Measurements from ENCODE around the gene FGF1. TPM values are rescaled to one million over a fixed set of nuclear protein-coding genes. Genes with fewer than 3 reads are reported as not detected.

Gene FGF1
- total and polyA plus RNA-seq, 7 donors: 0.60 to 5.4 (median 2.0) TPM

DNA sequence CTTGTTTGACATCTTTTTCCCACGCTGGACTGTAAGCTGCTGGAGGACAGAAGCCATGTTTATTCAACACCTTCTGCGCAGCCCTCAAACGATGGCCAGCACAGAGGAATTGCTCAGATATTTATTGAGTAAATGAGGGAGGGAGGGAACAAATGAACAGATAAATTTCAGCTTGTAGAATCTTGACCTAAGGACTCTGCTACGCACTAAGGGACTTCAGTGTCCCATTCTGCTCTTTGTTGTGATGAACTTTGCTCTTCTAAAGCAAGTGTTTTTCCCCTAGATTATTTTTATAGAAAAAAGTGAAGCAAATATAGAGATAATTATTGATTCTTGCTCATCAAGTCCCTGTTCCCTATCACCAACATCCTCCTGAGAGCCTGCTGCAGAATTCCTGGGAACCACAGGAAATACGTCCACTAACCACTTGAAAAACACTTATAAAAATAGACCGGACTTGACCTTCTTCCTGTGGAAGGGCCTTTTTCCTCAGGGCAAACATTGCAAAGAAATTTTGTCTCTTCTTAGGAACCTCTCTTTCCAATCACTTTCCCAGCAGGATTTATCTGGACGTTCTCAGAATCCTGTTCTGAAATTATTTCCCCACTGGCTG, 54.9 kb downstream of the FGF1 start:
- H3K36me3 ChIP-seq: no peaks in the 10 kb centered on the region
- DNase-seq: no peak
- intact Hi-C loops (cut with DNase I): no loop called here
- H3K4me3 ChIP-seq: no peak overlapping the region
- 84 to 87% methylated on average over 7 of the region's 7 CpGs for WGBS, 2 donors
- no peak overlapping the region for H3K27ac ChIP-seq
- TF ChIP-seq, protein P1, sequence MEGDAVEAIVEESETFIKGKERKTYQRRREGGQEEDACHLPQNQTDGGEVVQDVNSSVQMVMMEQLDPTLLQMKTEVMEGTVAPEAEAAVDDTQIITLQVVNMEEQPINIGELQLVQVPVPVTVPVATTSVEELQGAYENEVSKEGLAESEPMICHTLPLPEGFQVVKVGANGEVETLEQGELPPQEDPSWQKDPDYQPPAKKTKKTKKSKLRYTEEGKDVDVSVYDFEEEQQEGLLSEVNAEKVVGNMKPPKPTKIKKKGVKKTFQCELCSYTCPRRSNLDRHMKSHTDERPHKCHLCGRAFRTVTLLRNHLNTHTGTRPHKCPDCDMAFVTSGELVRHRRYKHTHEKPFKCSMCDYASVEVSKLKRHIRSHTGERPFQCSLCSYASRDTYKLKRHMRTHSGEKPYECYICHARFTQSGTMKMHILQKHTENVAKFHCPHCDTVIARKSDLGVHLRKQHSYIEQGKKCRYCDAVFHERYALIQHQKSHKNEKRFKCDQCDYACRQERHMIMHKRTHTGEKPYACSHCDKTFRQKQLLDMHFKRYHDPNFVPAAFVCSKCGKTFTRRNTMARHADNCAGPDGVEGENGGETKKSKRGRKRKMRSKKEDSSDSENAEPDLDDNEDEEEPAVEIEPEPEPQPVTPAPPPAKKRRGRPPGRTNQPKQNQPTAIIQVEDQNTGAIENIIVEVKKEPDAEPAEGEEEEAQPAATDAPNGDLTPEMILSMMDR (IDR thresholded peaks at IDR 0.05): no peak
- TF ChIP-seq EP300 (IDR thresholded peaks at IDR 0.05) (no peak), POLR2A (IDR thresholded peaks at IDR 0.05) (no peak), POLR2AphosphoS5 (IDR thresholded peaks at IDR 0.05) (no peak)
- no peaks in the 10 kb centered on the region for H3K27me3 ChIP-seq
- no peaks in the 10 kb centered on the region for H3K9me3 ChIP-seq
- H3K4me1 ChIP-seq: peaks cover 0 to 21% (median 7%) of the 10 kb centered on the region in 4 donors

GRCh38 chr5:142627383-142628217, 58.3 kb downstream of the FGF1 start:
- 86 to 88% methylated on average over 5 of the region's 5 CpGs for whole genome bisulfite sequencing, 2 donors
- intact Hi-C loops (cut with DNase I): no loop called here
- no peak for TF ChIP-seq EP300 (IDR thresholded peaks at IDR 0.05)
- TF ChIP-seq, protein P1 (IDR thresholded peaks at IDR 0.05): no peak
- no peak for TF ChIP-seq POLR2AphosphoS5 (IDR thresholded peaks at IDR 0.05)
- no peak for TF ChIP-seq POLR2A (IDR thresholded peaks at IDR 0.05)

GRCh38 chr5:142626786-142627185, 59.1 kb downstream of the FGF1 start:
- no peaks in the 10 kb centered on the region for H3K36me3 ChIP-seq
- WGBS, 2 donors: 57 to 76% methylated on average over 2 of the region's 2 CpGs
- H3K27ac ChIP-seq: peak overlapping the region in 3 of 4 donors; percentile 2 to 69 (median 62)
- no peak for TF ChIP-seq POLR2AphosphoS5 (IDR thresholded peaks at IDR 0.05)
- no peak for TF ChIP-seq EP300 (IDR thresholded peaks at IDR 0.05)
- TF ChIP-seq, protein P1 (IDR thresholded peaks at IDR 0.05): no peak
- H3K27me3 ChIP-seq: no peaks in the 10 kb centered on the region
- no peak overlapping the region for H3K4me3 ChIP-seq
- peaks cover 0 to 39% (median 25%) of the 10 kb centered on the region in 4 donors for H3K4me1 ChIP-seq
- intact Hi-C loops (cut with DNase I): no loop called here
- H3K9me3 ChIP-seq: no peaks in the 10 kb centered on the region
- DNase-seq: no peak

More at GRCh38 chr5:142627383-142628217, 58.3 kb downstream of the FGF1 start:
- peaks cover 0 to 39% (median 25%) of the 10 kb centered on the region in 4 donors for H3K4me1 ChIP-seq
- DNase-seq: no peak
- H3K27ac ChIP-seq: peak overlapping the region in 2 of 4 donors; percentile 24 to 69
- no peaks in the 10 kb centered on the region for H3K9me3 ChIP-seq
- no peaks in the 10 kb centered on the region for H3K36me3 ChIP-seq
- H3K4me3 ChIP-seq: no peak overlapping the region
- no peaks in the 10 kb centered on the region for H3K27me3 ChIP-seq

DNA sequence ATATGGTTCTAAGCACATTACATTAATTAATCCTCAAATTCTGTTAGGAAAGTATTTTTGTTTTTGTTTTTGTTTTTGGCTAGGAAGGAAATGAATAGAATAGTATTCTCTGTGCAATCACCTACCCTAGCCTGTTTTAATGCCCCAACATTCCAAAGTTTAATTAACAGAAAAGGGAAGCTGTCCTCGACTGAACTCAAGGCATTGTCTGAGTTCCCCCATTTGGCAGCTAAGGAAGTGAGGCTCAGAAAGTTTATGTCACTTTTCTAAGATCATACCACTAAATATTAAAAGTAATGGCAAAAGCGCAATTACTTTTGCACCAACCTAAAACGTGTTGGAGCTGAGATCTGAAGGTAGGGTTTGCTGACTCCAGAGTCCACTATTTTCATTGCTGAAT, 59.8 kb downstream of the FGF1 start:
- Histone ChIP-seq H3K27ac (peak overlapping the region in 3 of 4 donors; percentile 50 to 69 (median 62)), H3K27me3 (no peaks in the 10 kb centered on the region), H3K4me1 (peaks cover 0 to 39% (median 26%) of the 10 kb centered on the region in 4 donors), H3K4me3 (no peak overlapping the region), H3K9me3 (no peaks in the 10 kb centered on the region), H3K36me3 (no peaks in the 10 kb centered on the region)
- intact Hi-C loops (cut with DNase I): no loop called here
- WGBS, 2 donors: 53 to 59% methylated on average over 3 of the region's 3 CpGs
- DNase-seq: no peak
- no peak for TF ChIP-seq EP300 (IDR thresholded peaks at IDR 0.05)
- no peak for TF ChIP-seq POLR2A (IDR thresholded peaks at IDR 0.05)
- TF ChIP-seq, protein P1 (IDR thresholded peaks at IDR 0.05): no peak
- TF ChIP-seq POLR2AphosphoS5 (IDR thresholded peaks at IDR 0.05): no peak
